ENCODE data around the gene LSM6.

LSM6 gene

GRCh38 chr4:146202665-146203064 is 27.1 kb downstream of the LSM6 start:
- no peak overlapping the region for H3K4me2 ChIP-seq (ENCODE audit: low read length)

GRCh38 chr4:146207410-146207809 is 31.9 kb downstream of the LSM6 start:
- Histone ChIP-seq H2AFZ (ENCODE audit: low read length) (no peak overlapping the region), H3K4me2 (ENCODE audit: low read length) (no peak overlapping the region), H3F3A (ENCODE audit: insufficient read depth, low read length) (no peaks in the 10 kb centered on the region), H3K27me3 (ENCODE audit: insufficient read depth, low read length) (no peaks in the 10 kb centered on the region), H3K9ac (ENCODE audit: low read length) (no peak overlapping the region), H3K9me3 (ENCODE audit: low read length) (no peaks in the 10 kb centered on the region), H3K4me3 (ENCODE audit: low read depth, low read length, poor library complexity, severe bottlenecking) (no peak overlapping the region), H4K20me1 (ENCODE audit: insufficient read depth, low read length) (no peaks in the 10 kb centered on the region), H3K79me2 (ENCODE audit: insufficient read depth, low read length) (no peaks in the 10 kb centered on the region), H3K36me3 (ENCODE audit: insufficient read depth, low read length) (no peaks in the 10 kb centered on the region; the same call in 1 of the 2 replicates), H3K9me2 (ENCODE audit: low read depth, low read length) (no peaks in the 10 kb centered on the region), H3K4me1 (ENCODE audit: insufficient read depth, low read length, severe bottlenecking) (no peaks in the 10 kb centered on the region), H3K27ac (ENCODE audit: low read depth, low read length, poor library complexity, severe bottlenecking) (no peak overlapping the region)
- no peak for TF ChIP-seq EZH2 (IDR thresholded peaks at IDR 0.05; ENCODE audit: borderline replicate concordance, low read length)
- TF ChIP-seq CTCF (IDR thresholded peaks at IDR 0.05; ENCODE audit: low read length) = no peak

More at GRCh38 chr4:146202665-146203064, 27.1 kb downstream of the LSM6 start:
- TF ChIP-seq CTCF (IDR thresholded peaks at IDR 0.05; ENCODE audit: low read length) = no peak
- no peak for TF ChIP-seq EZH2 (IDR thresholded peaks at IDR 0.05; ENCODE audit: borderline replicate concordance, low read length)
- Histone ChIP-seq H3K9ac (ENCODE audit: low read length) (no peak overlapping the region), H4K20me1 (ENCODE audit: insufficient read depth, low read length) (no peaks in the 10 kb centered on the region), H3K79me2 (ENCODE audit: insufficient read depth, low read length) (no peaks in the 10 kb centered on the region), H3K4me3 (ENCODE audit: low read depth, low read length, poor library complexity, severe bottlenecking) (no peak overlapping the region), H3K4me1 (ENCODE audit: insufficient read depth, low read length, severe bottlenecking) (no peaks in the 10 kb centered on the region), H3K9me2 (ENCODE audit: low read depth, low read length) (no peaks in the 10 kb centered on the region), H3K27me3 (ENCODE audit: insufficient read depth, low read length) (no peaks in the 10 kb centered on the region), H3K36me3 (ENCODE audit: insufficient read depth, low read length) (no peaks in the 10 kb centered on the region; the same call in 1 of the 2 replicates), H2AFZ (ENCODE audit: low read length) (no peak overlapping the region), H3K27ac (ENCODE audit: low read depth, low read length, poor library complexity, severe bottlenecking) (no peak overlapping the region), H3F3A (ENCODE audit: insufficient read depth, low read length) (no peaks in the 10 kb centered on the region), H3K9me3 (ENCODE audit: low read length) (no peaks in the 10 kb centered on the region)

- no peaks in the 10 kb centered on the region for H3K79me2 ChIP-seq (ENCODE audit: insufficient read depth, low read length)
- no peaks in the 10 kb centered on the region for H3K36me3 ChIP-seq (ENCODE audit: insufficient read depth, low read length)
- no peak overlapping the region for H3K4me2 ChIP-seq (ENCODE audit: low read length)
- no peak overlapping the region for H3K9ac ChIP-seq (ENCODE audit: low read length)
- H3K9me2 ChIP-seq (ENCODE audit: low read depth, low read length) = no peaks in the 10 kb centered on the region
- TF ChIP-seq EZH2 (IDR thresholded peaks at IDR 0.05; ENCODE audit: borderline replicate concordance, low read length) = no peak
- no peak for TF ChIP-seq CTCF (IDR thresholded peaks at IDR 0.05; ENCODE audit: low read length)
- no peaks in the 10 kb centered on the region for H3K27me3 ChIP-seq (ENCODE audit: insufficient read depth, low read length)
- no peaks in the 10 kb centered on the region for H4K20me1 ChIP-seq (ENCODE audit: insufficient read depth, low read length)
- no peaks in the 10 kb centered on the region for H3K4me1 ChIP-seq (ENCODE audit: insufficient read depth, low read length, severe bottlenecking)
- H2AFZ ChIP-seq (ENCODE audit: low read length) = no peak overlapping the region
- no peak overlapping the region for H3K27ac ChIP-seq (ENCODE audit: low read depth, low read length, poor library complexity, severe bottlenecking)
- no peaks in the 10 kb centered on the region for H3F3A ChIP-seq (ENCODE audit: insufficient read depth, low read length)
- H3K4me3 ChIP-seq (ENCODE audit: low read depth, low read length, poor library complexity, severe bottlenecking) = no peak overlapping the region
- H3K9me3 ChIP-seq (ENCODE audit: low read length) = no peaks in the 10 kb centered on the region
These were observed 35.4 kb downstream of the LSM6 start for GRCh38 chr4:146210890-146211289.
